Uterus (tissue), 2 donors: Measurements from ENCODE around the gene CXCR5.

ENCODE experiments used
- CTCF ChIP-seq, 4 experiments: fragments of 200-600 bp in 2 of 4; fragments of 450-650 bp in 2 of 4; sonication (generic) in 2 of 4; IDR thresholded peaks; one replicate each; pipeline ENCODE4 v1.5.1; 2016 to 2019; ENCODE audit warnings: antibody characterized with exemption in 4 of 4, mild to moderate bottlenecking in 2 of 4, moderate library complexity in 1 of 4
- POLR2A ChIP-seq, 2 donors: fragments of 450-650 bp; IDR thresholded peaks; one replicate each; pipeline ENCODE4 v1.6.1; 2016; ENCODE audit warnings: antibody characterized with exemption in 2 of 2, mild to moderate bottlenecking in 1 of 2, moderate library complexity in 1 of 2

GRCh38 chr11:118885319-118885718, 1.6 kb downstream of the CXCR5 start:
- no peak for TF ChIP-seq POLR2A (IDR thresholded peaks at IDR 0.05)
- no peak for TF ChIP-seq CTCF (IDR thresholded peaks at IDR 0.05)
